GM21786 (cell line): Measurements from ENCODE around the gene DUSP22.

ENCODE experiments used
- ATAC-seq: cut with Tn5 transposase; IDR thresholded peaks from one replicate; pipeline ENCODE4 v1.9.1; 2021; ENCODE audit not compliant: unreplicated experiment

Gene DUSP22

GRCh38 chr6:308768-309167, 16.5 kb downstream of the DUSP22 start:
- ATAC-seq = no peak

GRCh38 chr6:309947-310346, 17.7 kb downstream of the DUSP22 start:
- ATAC-seq = no peak

GRCh38 chr6:310671-311070, 18.4 kb downstream of the DUSP22 start:
- ATAC-seq = no peak

GRCh38 chr6:311679-312220, 19.5 kb downstream of the DUSP22 start:
- ATAC-seq = no peak

- ATAC-seq = no peak
Observed at GRCh38 chr6:313087-313486, 20.8 kb downstream of the DUSP22 start.

GRCh38 chr6:313917-314316, 21.6 kb downstream of the DUSP22 start:
- ATAC-seq = no peak

- no peak for ATAC-seq
Observed at GRCh38 chr6:314377-314776, 22.1 kb downstream of the DUSP22 start.

GRCh38 chr6:315226-315625, 22.9 kb downstream of the DUSP22 start:
- ATAC-seq = no peak

GRCh38 chr6:315921-316752, 23.9 kb downstream of the DUSP22 start:
- ATAC-seq = peak; percentile 23

GRCh38 chr6:316753-317038, 24.4 kb downstream of the DUSP22 start:
- ATAC-seq = no peak

- ATAC-seq = no peak
Observed at GRCh38 chr6:317060-317447, 24.8 kb downstream of the DUSP22 start.

GRCh38 chr6:317448-318144, 25.3 kb downstream of the DUSP22 start:
- ATAC-seq = peak; percentile 27

- ATAC-seq = no peak
Observed at GRCh38 chr6:318243-318890, 26.1 kb downstream of the DUSP22 start.

- peak; percentile 39 for ATAC-seq
Observed at GRCh38 chr6:319177-320131, 27.2 kb downstream of the DUSP22 start.

- no peak for ATAC-seq
Observed at GRCh38 chr6:320351-321157, 28.3 kb downstream of the DUSP22 start.

- no peak for ATAC-seq
Observed at GRCh38 chr6:321158-321438, 28.8 kb downstream of the DUSP22 start.

- no peak for ATAC-seq
Observed at GRCh38 chr6:321536-322258, 29.4 kb downstream of the DUSP22 start.

GRCh38 chr6:322259-322930, 30.1 kb downstream of the DUSP22 start:
- no peak for ATAC-seq
